Mucosa of stomach (tissue), 1 donor: ENCODE results near the gene RPRD1A.
"Not testable (repeated sequence)": the region's sequence is repeated elsewhere in the genome, so short reads cannot be mapped to it uniquely, and the experiment has no call there.

Source experiments
- H3K27me3 ChIP-seq: one replicate; pipeline ENCODE4 v1.7.0; 2013; ENCODE audit warnings: mild to moderate bottlenecking, low read length; ENCODE audit not compliant: control insufficient read depth, insufficient read depth
- H3K36me3 ChIP-seq: one replicate; pipeline ENCODE4 v1.7.0; 2013; ENCODE audit warnings: low read length; ENCODE audit not compliant: control insufficient read depth, insufficient read depth
- H3K4me1 ChIP-seq: one replicate; pipeline ENCODE4 v1.7.0; 2013; ENCODE audit warnings: mild to moderate bottlenecking, low read length; ENCODE audit not compliant: control insufficient read depth, insufficient read depth
- H3K4me3 ChIP-seq: one replicate; pipeline ENCODE4 v1.7.0; 2013; ENCODE audit warnings: low read length
- H3K9ac ChIP-seq: one replicate; pipeline ENCODE4 v1.7.0; 2013; ENCODE audit warnings: mild to moderate bottlenecking, low read length, moderate library complexity
- H3K9me3 ChIP-seq: one replicate; pipeline ENCODE4 v1.7.0; 2013; ENCODE audit warnings: mild to moderate bottlenecking, low read length, moderate library complexity; ENCODE audit not compliant: control insufficient read depth
- donor health status: Pancreatic carcinoma.

RPRD1A gene

DNA sequence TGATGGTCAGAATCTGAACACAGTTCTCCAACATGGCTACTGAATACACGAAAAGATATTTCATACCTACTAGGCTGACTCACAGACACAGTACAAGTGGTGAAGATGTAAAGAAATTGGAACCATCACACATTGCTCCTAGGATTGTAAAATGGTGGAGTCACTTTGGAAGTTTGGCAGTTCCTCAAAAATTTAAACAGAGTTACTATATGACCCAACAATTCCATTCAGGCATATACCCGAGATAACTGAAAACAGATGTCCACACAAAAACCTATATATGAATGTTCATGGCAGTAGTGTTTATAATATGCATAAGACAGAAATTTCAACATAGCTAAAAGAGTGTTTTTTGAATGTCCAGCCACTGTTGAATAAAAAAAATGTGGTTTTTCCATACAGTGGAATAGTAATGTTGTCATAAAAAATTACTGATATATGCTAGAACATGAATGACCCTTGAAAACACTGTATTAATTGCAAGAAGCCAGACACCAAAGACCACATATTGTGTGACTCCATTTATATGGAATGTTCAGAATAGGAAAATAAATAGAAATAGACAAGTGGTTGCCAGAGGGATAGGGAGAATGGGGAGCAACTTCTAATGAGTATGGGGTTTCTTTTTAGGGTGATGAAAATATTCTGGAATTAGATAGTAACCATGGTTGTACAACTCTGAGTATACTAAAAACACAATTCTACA, 84.8 kb downstream of the RPRD1A start:
- H3K36me3 ChIP-seq = peaks cover 5% of the 10 kb centered on the region
- no peaks in the 10 kb centered on the region for H3K4me1 ChIP-seq
- no peaks in the 10 kb centered on the region for H3K9me3 ChIP-seq
- no peak overlapping the region for H3K4me3 ChIP-seq
- H3K27me3 ChIP-seq = no peaks in the 10 kb centered on the region
- no peak overlapping the region for H3K9ac ChIP-seq

DNA sequence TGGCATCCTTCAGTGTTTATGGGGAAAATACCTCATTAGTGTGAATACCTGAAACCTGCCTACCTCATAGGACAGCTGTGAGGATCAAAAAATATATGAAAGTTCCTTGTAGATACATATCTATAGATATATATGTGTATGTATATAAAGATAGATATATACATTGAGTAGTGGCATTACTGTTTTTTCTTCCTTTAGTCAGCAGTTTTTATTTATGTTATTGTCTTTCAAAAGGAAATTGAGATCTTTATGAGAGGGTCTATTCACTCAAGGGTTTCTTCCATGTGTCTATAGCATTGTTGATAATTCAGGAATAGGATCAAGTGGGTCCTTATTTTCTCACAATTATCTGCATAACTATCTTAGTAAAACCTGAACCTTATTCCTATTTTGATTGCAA, 88.2 kb downstream of the RPRD1A start:
- H3K4me1 ChIP-seq = peaks cover 2% of the 10 kb centered on the region
- H3K36me3 ChIP-seq = peaks cover 5% of the 10 kb centered on the region
- no peak overlapping the region for H3K4me3 ChIP-seq

DNA sequence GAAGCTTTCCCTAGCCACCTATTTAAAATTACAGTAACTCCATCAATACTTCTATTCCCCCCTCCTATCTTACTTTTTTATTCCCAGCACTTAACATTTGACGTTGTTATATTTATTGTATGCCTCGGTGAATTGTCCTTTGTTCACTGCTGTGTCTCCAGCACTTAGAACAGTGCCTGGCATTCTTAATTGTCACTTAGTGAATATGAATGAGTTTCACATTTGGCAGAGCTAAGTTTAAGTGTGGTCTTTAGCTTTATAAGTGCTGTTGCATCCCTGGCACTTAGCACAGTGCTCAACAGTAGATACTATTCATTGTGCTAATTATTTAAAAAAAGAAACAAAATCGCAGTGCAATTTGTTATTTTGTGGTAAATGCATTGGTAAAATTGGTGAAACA, 93.2 kb downstream of the RPRD1A start:
- Histone ChIP-seq H3K9me3 (no peaks in the 10 kb centered on the region), H3K4me3 (no peak overlapping the region), H3K9ac (no peak overlapping the region), H3K4me1 (peaks cover 21% of the 10 kb centered on the region), H3K36me3 (peaks cover 5% of the 10 kb centered on the region), H3K27me3 (no peaks in the 10 kb centered on the region)

More for the DNA sequence above, 88.2 kb downstream of the RPRD1A start:
- Histone ChIP-seq H3K9me3 (no peaks in the 10 kb centered on the region), H3K9ac (no peak overlapping the region), H3K27me3 (no peaks in the 10 kb centered on the region)

GRCh38 chr18:35973650-35974049, 93.7 kb downstream of the RPRD1A start:
- peaks cover 21% of the 10 kb centered on the region for H3K4me1 ChIP-seq
- peaks cover 5% of the 10 kb centered on the region for H3K36me3 ChIP-seq
- H3K27me3 ChIP-seq = no peaks in the 10 kb centered on the region
- H3K4me3 ChIP-seq = peak overlapping the region; percentile 62
- H3K9ac ChIP-seq = no peak overlapping the region
- H3K9me3 ChIP-seq = no peaks in the 10 kb centered on the region

GRCh38 chr18:35972197-35973000, 95.0 kb downstream of the RPRD1A start, which contains the start of gene RMP24:
Gene RMP24 (plus strand): TSS chr18:35972679.
- Histone ChIP-seq H3K4me1 (peaks cover 21% of the 10 kb centered on the region), H3K9ac (peak within 1 kb of the TSS; percentile 87), H3K4me3 (peak within 1 kb of the TSS; percentile 62), H3K9me3 (no peaks in the 10 kb centered on the region), H3K36me3 (no peaks in the 10 kb centered on the region), H3K27me3 (no peaks in the 10 kb centered on the region)

GRCh38 chr18:35971661-35972196, 95.6 kb downstream of the RPRD1A start:
- H3K36me3 ChIP-seq = no peaks in the 10 kb centered on the region
- H3K9ac ChIP-seq = peak overlapping the region; percentile 77
- peak overlapping the region; percentile 62 for H3K4me3 ChIP-seq
- no peaks in the 10 kb centered on the region for H3K27me3 ChIP-seq
- H3K9me3 ChIP-seq = no peaks in the 10 kb centered on the region
- H3K4me1 ChIP-seq = peaks cover 22% of the 10 kb centered on the region

DNA sequence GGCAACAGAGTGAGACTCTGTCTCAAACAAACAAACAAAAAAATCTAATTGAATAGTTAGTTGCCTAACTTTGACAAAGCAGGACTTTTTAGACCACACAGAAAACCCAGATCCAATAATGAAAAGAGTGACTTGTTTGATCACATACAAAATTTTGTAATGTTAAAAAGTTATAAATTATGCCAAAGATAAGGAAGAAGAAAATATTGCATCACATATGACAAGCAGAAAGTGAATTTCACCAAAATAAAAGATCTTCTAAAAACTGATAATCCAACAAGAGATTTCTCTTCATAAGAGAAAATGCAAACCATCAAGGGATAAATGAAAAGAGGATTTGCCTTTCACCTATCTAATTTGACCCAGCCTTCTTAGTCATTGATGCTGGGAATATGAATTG, 97.7 kb downstream of the RPRD1A start:
- Histone ChIP-seq H3K9me3 (no peaks in the 10 kb centered on the region), H3K9ac (no peak overlapping the region), H3K4me3 (no peak overlapping the region), H3K27me3 (no peaks in the 10 kb centered on the region), H3K4me1 (peaks cover 28% of the 10 kb centered on the region), H3K36me3 (no peaks in the 10 kb centered on the region)

DNA sequence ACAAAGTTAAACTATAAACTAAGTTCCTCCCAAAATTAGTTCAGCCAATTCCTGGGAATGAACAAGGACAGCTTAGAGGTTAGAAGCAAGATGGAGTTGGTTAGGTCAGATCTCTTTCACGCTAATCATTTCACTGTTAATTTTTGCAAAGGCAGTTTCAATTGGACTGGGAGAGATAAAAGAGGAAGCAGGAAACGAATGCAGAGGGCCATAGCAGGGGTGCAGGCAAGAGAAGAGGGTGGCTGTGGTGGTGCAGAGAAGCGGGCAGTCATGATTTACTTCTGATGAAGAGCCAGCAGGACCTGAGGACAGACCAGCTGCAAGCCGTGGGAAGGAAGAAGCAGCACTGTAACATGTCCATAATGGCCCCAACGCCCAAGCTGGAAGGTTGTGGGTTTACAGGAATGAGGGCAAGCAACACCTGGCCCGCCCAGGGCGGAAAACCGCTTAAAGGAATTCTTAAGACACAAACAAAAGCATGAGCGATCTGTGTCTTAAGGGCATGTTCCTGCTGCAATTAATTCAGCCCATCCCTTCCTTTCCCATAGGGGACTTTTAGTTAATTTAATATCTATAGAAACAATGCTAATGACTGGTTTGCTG, 99.0 kb downstream of the RPRD1A start:
- H3K9ac ChIP-seq = no peak overlapping the region
- H3K9me3 ChIP-seq = no peaks in the 10 kb centered on the region
- H3K4me1 ChIP-seq = peaks cover 18% of the 10 kb centered on the region
- H3K36me3 ChIP-seq = no peaks in the 10 kb centered on the region
- no peaks in the 10 kb centered on the region for H3K27me3 ChIP-seq
- no peak overlapping the region for H3K4me3 ChIP-seq

DNA sequence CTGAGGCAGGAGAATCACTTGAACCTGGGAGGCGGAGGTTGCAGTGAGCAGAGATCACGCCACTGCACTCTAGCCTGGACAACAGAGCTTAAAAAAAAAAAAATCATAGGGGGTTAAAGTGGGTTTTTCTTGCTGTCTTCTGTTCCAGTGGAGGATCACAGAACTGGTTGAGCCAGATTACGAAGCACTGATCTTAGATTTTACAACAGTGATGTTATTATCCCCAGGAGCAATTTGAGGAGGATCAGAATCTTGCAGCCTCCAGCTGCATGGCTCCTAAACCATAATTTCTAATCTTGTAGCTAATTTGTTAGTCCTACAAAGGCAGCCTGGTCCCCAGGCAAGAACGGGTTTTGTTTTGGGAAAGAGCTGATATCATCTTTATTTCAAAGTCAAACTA, 99.5 kb downstream of the RPRD1A start:
- H3K4me3 ChIP-seq, H3K9me3 ChIP-seq, H3K9ac ChIP-seq, H3K36me3 ChIP-seq, H3K27me3 ChIP-seq: not testable (repeated sequence)
- H3K4me1 ChIP-seq = peaks cover 14% of the 10 kb centered on the region

DNA sequence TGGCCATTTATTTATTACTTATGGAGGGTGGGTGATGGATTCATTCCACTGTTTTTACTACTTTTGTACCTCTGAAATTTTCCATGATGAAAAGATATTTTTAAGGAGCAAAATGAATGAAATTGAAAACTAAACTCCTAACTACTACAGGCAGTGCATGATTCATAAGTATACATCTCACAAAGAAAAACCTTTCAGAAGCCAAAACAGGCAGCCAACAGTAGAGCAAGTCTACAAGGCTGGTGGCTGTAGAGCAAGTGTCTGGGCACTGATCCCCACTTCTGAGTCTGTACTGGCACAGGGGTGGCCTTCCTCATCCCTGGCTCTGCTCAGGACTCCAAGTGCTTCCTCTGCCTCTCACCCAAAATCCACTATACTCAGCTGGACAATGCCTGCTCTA, 103.0 kb downstream of the RPRD1A start:
- peaks cover 7% of the 10 kb centered on the region for H3K4me1 ChIP-seq
- no peaks in the 10 kb centered on the region for H3K9me3 ChIP-seq
- H3K36me3 ChIP-seq = no peaks in the 10 kb centered on the region
- no peak overlapping the region for H3K4me3 ChIP-seq
- H3K9ac ChIP-seq = no peak overlapping the region
- H3K27me3 ChIP-seq = no peaks in the 10 kb centered on the region

DNA sequence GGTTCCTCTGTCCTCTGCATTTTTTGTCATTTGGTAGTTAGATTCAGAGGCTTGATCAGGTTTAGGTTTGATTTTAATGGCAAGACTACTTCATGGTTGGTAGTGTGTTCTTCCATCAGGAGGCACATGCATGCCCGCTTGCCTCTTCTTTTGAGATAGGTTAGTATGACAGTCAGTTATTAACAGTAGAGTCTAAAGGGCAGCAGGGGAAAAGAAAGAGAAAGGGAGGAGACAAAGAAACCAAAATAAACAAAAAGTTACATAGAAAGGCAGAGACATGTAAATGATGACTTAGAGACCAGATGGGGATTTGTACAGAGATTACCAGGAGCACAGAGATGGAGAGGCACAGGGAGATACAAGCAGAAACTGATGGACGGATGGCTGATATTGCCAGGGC, 105.0 kb downstream of the RPRD1A start:
- no peaks in the 10 kb centered on the region for H3K36me3 ChIP-seq
- H3K27me3 ChIP-seq = no peaks in the 10 kb centered on the region
- no peak overlapping the region for H3K9ac ChIP-seq
- no peak overlapping the region for H3K4me3 ChIP-seq
- H3K4me1 ChIP-seq = peaks cover 7% of the 10 kb centered on the region
- no peaks in the 10 kb centered on the region for H3K9me3 ChIP-seq

- no peaks in the 10 kb centered on the region for H3K4me1 ChIP-seq
- H3K36me3 ChIP-seq = no peaks in the 10 kb centered on the region
- H3K9me3 ChIP-seq = no peaks in the 10 kb centered on the region
- H3K9ac ChIP-seq = no peak overlapping the region
- no peaks in the 10 kb centered on the region for H3K27me3 ChIP-seq
- no peak overlapping the region for H3K4me3 ChIP-seq
Measured at GRCh38 chr18:35956226-35956625, 111.1 kb downstream of the RPRD1A start.
